DND-41 (cell line): ENCODE measurements around the gene SORCS1.

Source experiments
- CTCF ChIP-seq: IDR thresholded peaks from 2 replicates; pipeline ENCODE4 v1.5.1; 2012; ENCODE audit warnings: borderline replicate concordance, low read length, moderate library complexity, mild to moderate bottlenecking; ENCODE audit not compliant: poor library complexity, severe bottlenecking; ENCODE audit errors: extremely low read depth
- EZH2 ChIP-seq: IDR thresholded peaks from 3 replicates; pipeline ENCODE4 v1.6.1; 2012; ENCODE audit warnings: borderline replicate concordance, low read depth, mild to moderate bottlenecking, moderate library complexity, low read length, inconsistent platforms; ENCODE audit not compliant: severe bottlenecking

- TF ChIP-seq CTCF (no peak), EZH2 (no peak)
These were observed 605.1 kb downstream of the SORCS1 start for GRCh38 chr10:106559442-106559841.
